Neural progenitor cell (in vitro differentiated cells): ENCODE measurements around the gene PROB1. TPM values are rescaled to one million over a fixed set of nuclear protein-coding genes. Genes with fewer than 3 reads are reported as not detected.

ENCODE experiments used
- DNase-seq: peaks from one replicate; pipeline ENCODE4 v3.0.0-alpha.2; 2016; ENCODE audit warnings: low spot score
- H2AFZ ChIP-seq: fragments of 200-600 bp; sonication (generic); replicated peaks from 2 replicates; pipeline ENCODE4 v1.6.1; 2016; ENCODE audit warnings: antibody characterized with exemption
- H3F3A ChIP-seq: fragments of 200-600 bp; sonication (generic); 2 replicates; pipeline ENCODE4 v1.6.1; 2016; ENCODE audit warnings: antibody characterized with exemption, low read depth
- H3K27ac ChIP-seq: fragments of 200-600 bp; sonication (generic); 2 replicates; pipeline ENCODE4 v1.5.1; 2016; ENCODE audit warnings: mild to moderate bottlenecking
- H3K27me3 ChIP-seq: fragments of 200-600 bp; sonication (generic); 2 replicates; pipeline ENCODE4 v1.6.1; 2016; ENCODE audit warnings: mild to moderate bottlenecking, moderate library complexity
- H3K36me3 ChIP-seq: fragments of 200-600 bp; sonication (generic); 2 replicates; pipeline ENCODE4 v1.5.1; 2016
- H3K4me1 ChIP-seq: fragments of 200-600 bp; sonication (generic); 2 replicates; pipeline ENCODE4 v1.6.1; 2016; ENCODE audit warnings: mixed run types
- H3K4me2 ChIP-seq: fragments of 200-600 bp; sonication (generic); 2 replicates; pipeline ENCODE4 v1.6.1; 2016
- H3K4me3 ChIP-seq: fragments of 200-600 bp; sonication (generic); 2 replicates; pipeline ENCODE4 v1.5.1; 2016
- H3K79me2 ChIP-seq: fragments of 200-600 bp; sonication (generic); 2 replicates; pipeline ENCODE4 v1.6.1; 2016; ENCODE audit warnings: low read depth
- H3K9ac ChIP-seq: fragments of 200-600 bp; sonication (generic); 2 replicates; pipeline ENCODE4 v1.6.1; 2016
- H3K9me3 ChIP-seq: fragments of 200-600 bp; sonication (generic); 2 replicates; pipeline ENCODE4 v1.5.1; 2016; ENCODE audit warnings: low read depth
- H4K20me1 ChIP-seq: fragments of 200-600 bp; sonication (generic); 2 replicates; pipeline ENCODE4 v1.6.1; 2016; ENCODE audit warnings: low read depth
- H3K27ac Mint-ChIP-seq: 3 replicates; pipeline ENCODE4 v1.8.0; 2021; ENCODE audit warnings: mixed read lengths
- H3K27me3 Mint-ChIP-seq: 2 replicates; pipeline ENCODE4 v1.8.0; 2022; ENCODE audit warnings: low read depth, mild to moderate bottlenecking, inconsistent platforms, moderate library complexity, mixed read lengths; ENCODE audit not compliant: insufficient read depth
- H3K36me3 Mint-ChIP-seq: 3 replicates; pipeline ENCODE4 v1.8.0; 2021; ENCODE audit warnings: mixed read lengths
- H3K4me1 Mint-ChIP-seq: 3 replicates; pipeline ENCODE4 v1.8.0; 2021; ENCODE audit warnings: mixed read lengths
- H3K4me3 Mint-ChIP-seq: 3 replicates; pipeline ENCODE4 v1.8.0; 2021; ENCODE audit warnings: mild to moderate bottlenecking, moderate library complexity, mixed read lengths
- H3K9me3 Mint-ChIP-seq: 3 replicates; pipeline ENCODE4 v1.8.0; 2020; ENCODE audit warnings: mixed read lengths
- EZH2 ChIP-seq: fragments of 200-600 bp; sonication (generic); IDR thresholded peaks from 2 replicates; pipeline ENCODE4 v1.6.1; 2017; ENCODE audit warnings: antibody characterized with exemption, mild to moderate bottlenecking, moderate library complexity
- EZH2phosphoT487 ChIP-seq: fragments of 200-600 bp; sonication (generic); IDR thresholded peaks from 2 replicates; pipeline ENCODE4 v1.6.1; 2017; ENCODE audit warnings: antibody characterized with exemption
- total RNA-seq: library from RNA; depleted of rRNA; stranded (reverse); fragments of >200 nt; gene quantifications from 2 replicates; pipeline ENCODE4 v1.2.3, GENCODE V29; 2015; ENCODE audit warnings: low replicate concordance
- TF ChIP-seq, protein P1 (sequence below): fragments of 200-600 bp; sonication (generic); IDR thresholded peaks from 2 replicates; pipeline ENCODE4 v1.5.1; 2017; ENCODE audit warnings: antibody characterized with exemption, mild to moderate bottlenecking

Gene PROB1
- total RNA-seq, 1 donor from 2014 or later = 0.67 TPM

DNA sequence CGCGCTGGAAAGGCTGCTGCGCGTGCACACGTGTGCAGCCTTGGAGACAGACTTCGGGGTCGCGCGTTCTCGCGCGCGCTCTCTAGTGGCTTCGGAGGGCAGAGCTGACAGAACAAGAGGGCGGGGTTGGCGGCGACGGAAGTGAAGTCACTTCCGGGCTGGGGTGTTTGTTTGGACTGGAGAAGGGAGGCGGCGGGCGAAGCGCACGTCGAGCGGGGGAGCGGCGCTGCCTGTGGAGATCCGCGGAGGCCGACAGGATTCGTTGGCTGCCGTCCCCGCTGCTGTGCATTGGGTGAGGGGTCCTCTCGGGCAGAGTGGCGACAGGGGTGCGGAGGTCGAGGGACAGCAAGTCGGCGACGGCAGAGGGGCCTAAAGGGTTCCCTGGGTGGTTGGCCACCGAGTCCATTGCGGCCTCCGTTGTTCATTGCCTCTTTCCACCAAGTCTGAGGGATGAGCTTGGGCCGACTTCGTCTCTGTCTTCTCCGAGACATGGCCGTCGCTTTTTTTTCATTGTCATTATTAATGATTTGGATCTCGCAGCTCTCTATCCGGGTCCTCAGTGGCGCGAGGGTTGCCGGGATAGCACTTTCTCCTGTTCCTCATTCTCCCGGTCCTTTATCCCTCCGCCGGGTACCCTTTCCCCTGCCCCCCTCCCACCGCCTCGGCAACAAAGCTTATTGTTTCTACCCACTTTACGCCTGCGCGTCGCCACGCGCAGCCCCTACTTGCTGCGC is 53.0 kb downstream of the PROB1 start, which contains the start of gene PAIP2:
Gene PAIP2 (plus strand): TSS at position 166 of the 734 bp plus-strand sequence. CDS start 21,931 bp downstream, outside the sequence.
- Histone ChIP-seq H3K4me1 (peaks cover 12% of the 10 kb centered on the region), H3K79me2 (peaks cover 52% of the 10 kb centered on the region), H3F3A (peaks cover 15% of the 10 kb centered on the region), H3K9me3 (no peaks in the 10 kb centered on the region), H3K9ac (peak within 1 kb of the TSS; percentile 91), H4K20me1 (peaks cover 46% of the 10 kb centered on the region), H3K27ac (peak within 1 kb of the TSS; percentile 97), H3K4me3 (peak within 1 kb of the TSS; percentile 89), H3K4me2 (peak within 1 kb of the TSS; percentile 98), H2AFZ (peak within 1 kb of the TSS; percentile 71), H3K27me3 (no peaks in the 10 kb centered on the region), H3K36me3 (peaks cover 2% of the 10 kb centered on the region)
- Mint-ChIP-seq H3K4me3 (peak within 1 kb of the TSS; percentile 95), H3K9me3 (peaks cover 3% of the 10 kb centered on the region), H3K27ac (peak within 1 kb of the TSS; percentile 98), H3K36me3 (peaks cover 17% of the 10 kb centered on the region), H3K27me3 (peaks cover 2% of the 10 kb centered on the region), H3K4me1 (peaks cover 27% of the 10 kb centered on the region)
- TF ChIP-seq, protein P1, sequence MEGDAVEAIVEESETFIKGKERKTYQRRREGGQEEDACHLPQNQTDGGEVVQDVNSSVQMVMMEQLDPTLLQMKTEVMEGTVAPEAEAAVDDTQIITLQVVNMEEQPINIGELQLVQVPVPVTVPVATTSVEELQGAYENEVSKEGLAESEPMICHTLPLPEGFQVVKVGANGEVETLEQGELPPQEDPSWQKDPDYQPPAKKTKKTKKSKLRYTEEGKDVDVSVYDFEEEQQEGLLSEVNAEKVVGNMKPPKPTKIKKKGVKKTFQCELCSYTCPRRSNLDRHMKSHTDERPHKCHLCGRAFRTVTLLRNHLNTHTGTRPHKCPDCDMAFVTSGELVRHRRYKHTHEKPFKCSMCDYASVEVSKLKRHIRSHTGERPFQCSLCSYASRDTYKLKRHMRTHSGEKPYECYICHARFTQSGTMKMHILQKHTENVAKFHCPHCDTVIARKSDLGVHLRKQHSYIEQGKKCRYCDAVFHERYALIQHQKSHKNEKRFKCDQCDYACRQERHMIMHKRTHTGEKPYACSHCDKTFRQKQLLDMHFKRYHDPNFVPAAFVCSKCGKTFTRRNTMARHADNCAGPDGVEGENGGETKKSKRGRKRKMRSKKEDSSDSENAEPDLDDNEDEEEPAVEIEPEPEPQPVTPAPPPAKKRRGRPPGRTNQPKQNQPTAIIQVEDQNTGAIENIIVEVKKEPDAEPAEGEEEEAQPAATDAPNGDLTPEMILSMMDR = peak; percentile 74
- no peak for TF ChIP-seq EZH2phosphoT487
- DNase-seq = peak; percentile 99

DNA sequence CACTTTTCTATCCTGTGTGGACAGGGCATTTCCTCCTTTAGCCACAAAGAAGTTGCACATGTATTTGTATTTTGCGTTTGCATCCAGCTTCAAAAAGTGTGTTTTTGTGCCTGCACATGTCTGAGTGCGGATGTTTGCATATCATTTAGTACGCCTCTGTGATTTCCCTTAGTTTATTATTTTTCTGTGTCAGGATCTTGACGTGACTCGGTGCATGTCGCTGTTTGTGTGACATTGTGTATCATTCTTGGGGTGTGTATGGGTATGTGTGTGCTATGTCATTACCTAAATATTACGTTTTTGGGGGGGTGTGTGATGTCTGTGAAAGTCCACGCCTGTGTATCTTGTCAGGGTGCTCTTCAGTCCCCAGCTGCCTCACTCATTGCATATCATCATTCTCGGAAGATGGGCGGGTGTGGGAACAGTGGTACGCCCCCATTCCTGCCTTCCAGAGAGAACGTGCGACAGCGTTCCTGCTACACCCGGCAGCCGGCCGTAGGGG is 53.7 kb downstream of the PROB1 start:
- H3K36me3 Mint-ChIP-seq = peaks cover 15% of the 10 kb centered on the region
- Histone ChIP-seq H3K27me3 (no peaks in the 10 kb centered on the region), H2AFZ (peak overlapping the region; percentile 70), H3K4me1 (peaks cover 12% of the 10 kb centered on the region), H3K4me3 (peak overlapping the region; percentile 89), H3K9ac (no peak overlapping the region), H3K27ac (no peak overlapping the region), H3K4me2 (peak overlapping the region; percentile 98), H3F3A (peaks cover 21% of the 10 kb centered on the region), H3K79me2 (peaks cover 45% of the 10 kb centered on the region), H4K20me1 (peaks cover 40% of the 10 kb centered on the region), H3K9me3 (no peaks in the 10 kb centered on the region), H3K36me3 (peaks cover 2% of the 10 kb centered on the region)
- peak overlapping the region; percentile 98 for H3K27ac Mint-ChIP-seq
- no peak for DNase-seq
- no peak for TF ChIP-seq EZH2phosphoT487
- TF ChIP-seq EZH2 = no peak
- TF ChIP-seq, protein P1 = no peak
- H3K9me3 Mint-ChIP-seq = peaks cover 3% of the 10 kb centered on the region
- peaks cover 29% of the 10 kb centered on the region for H3K4me1 Mint-ChIP-seq
- peaks cover 2% of the 10 kb centered on the region for H3K27me3 Mint-ChIP-seq
- peak overlapping the region; percentile 95 for H3K4me3 Mint-ChIP-seq

Other genes starting within 250 kb of the PROB1 start
- gene SIL1, start 196.7 kb downstream of the PROB1 start, total RNA-seq = 5.5 and 9.7 TPM in 2 replicates
- 680 and 1,185 TPM in 2 replicates for gene MATR3, start 101.4 kb downstream of the PROB1 start, total RNA-seq
- 115 and 201 TPM in 2 replicates for gene PAIP2, start 53.2 kb downstream of the PROB1 start, total RNA-seq
- gene SLC23A1, start 11.8 kb downstream of the PROB1 start, total RNA-seq = not detected in 2 replicates
- 0.53 TPM in 1 of 2 replicates, not detected in the other for gene MZB1, start 5.2 kb downstream of the PROB1 start, total RNA-seq
- gene SPATA24, start 9.0 kb upstream of the PROB1 start, total RNA-seq = 15.2 and 15.7 TPM in 2 replicates
- gene DNAJC18, start 44.4 kb upstream of the PROB1 start, total RNA-seq = 13.7 and 21.7 TPM in 2 replicates
- not detected in 2 replicates for gene ECSCR, start 67.6 kb upstream of the PROB1 start, total RNA-seq
- gene SMIM33, start 75.9 kb upstream of the PROB1 start, total RNA-seq = not detected in 2 replicates
- 0.07 and 0.19 TPM in 2 replicates for gene STING1, start 87.7 kb upstream of the PROB1 start, total RNA-seq
- gene UBE2D2, start 166.2 kb upstream of the PROB1 start, total RNA-seq = 131 and 141 TPM in 2 replicates